Muscle of back (tissue), 11 donors: ENCODE results near the gene KIF16B. TPM values are rescaled to one million over a fixed set of nuclear protein-coding genes. Genes with fewer than 3 reads are reported as not detected.
A peak's percentile ranks its signal among the peaks of the same experiment; 100 is the strongest.
"Not testable (repeated sequence)": the region's sequence is repeated elsewhere in the genome, so short reads cannot be mapped to it uniquely, and the experiment has no call there.

Source experiments
- DNase-seq, 3 donors: peaks; one replicate each; pipeline versions ENCODE4 v3.0.0 to v3.0.0-alpha.2; 2013
- polyA plus RNA-seq, 10 donors: library from polyadenylated mRNA; unstranded; fragments of 120-200 nt; gene quantifications; one replicate each; pipeline ENCODE4 v1.2.1, GENCODE V29; 2013; ENCODE audit not compliant: insufficient read length in 10 of 10

Gene KIF16B
- polyA plus RNA-seq, 10 donors: 13.1 to 35.8 (median 18.4) TPM

- DNase-seq: no peak
Measured at GRCh38 chr20:16258766-16259165, 314.5 kb downstream of the KIF16B start.

GRCh38 chr20:16257813-16258430 lies 315.3 kb downstream of the KIF16B start:
- DNase-seq: no peak

GRCh38 chr20:16257021-16257420 lies 316.2 kb downstream of the KIF16B start:
- peak in 1 of 3 donors; percentile 57 for DNase-seq

- no peak for DNase-seq
Measured at GRCh38 chr20:16246870-16247269, 326.4 kb downstream of the KIF16B start.

- DNase-seq: no peak
Measured at GRCh38 chr20:16246291-16246690, 327.0 kb downstream of the KIF16B start.

GRCh38 chr20:16245879-16246278 lies 327.4 kb downstream of the KIF16B start:
- DNase-seq: no peak

GRCh38 chr20:16244892-16245291 lies 328.4 kb downstream of the KIF16B start:
- no peak for DNase-seq

GRCh38 chr20:16243470-16243869 lies 329.8 kb downstream of the KIF16B start:
- DNase-seq: no peak

- no peak for DNase-seq
Measured at GRCh38 chr20:16241911-16242310, 331.3 kb downstream of the KIF16B start.

- no peak for DNase-seq
Measured at GRCh38 chr20:16240355-16240754, 332.9 kb downstream of the KIF16B start.

GRCh38 chr20:16236589-16237241 lies 336.5 kb downstream of the KIF16B start:
- no peak for DNase-seq

GRCh38 chr20:16230402-16230801 lies 342.8 kb downstream of the KIF16B start:
- no peak for DNase-seq

- no peak for DNase-seq
Measured at GRCh38 chr20:16229813-16230212, 343.4 kb downstream of the KIF16B start.

- DNase-seq: no peak
Measured at GRCh38 chr20:16228722-16229121, 344.5 kb downstream of the KIF16B start.

- not testable (repeated sequence) for DNase-seq
Measured at GRCh38 chr20:16226961-16227360, 346.3 kb downstream of the KIF16B start.

GRCh38 chr20:16224836-16225235 lies 348.4 kb downstream of the KIF16B start:
- peak; percentile 40 to 74 (median 62) for DNase-seq

- no peak for DNase-seq
Measured at GRCh38 chr20:16222859-16223411, 350.3 kb downstream of the KIF16B start.

Other genes with a start within 250 kb of the KIF16B start
- 10 to 100 TPM; 64.3 to 84.2 (median 74.3) TPM for gene SNRPB2, start 156.6 kb upstream of the KIF16B start, polyA plus RNA-seq
- under 1 TPM in 4 of 10 donors, not detected in 6; 0.10 to 0.27 (median 0.19) TPM for gene OTOR, start 174.9 kb upstream of the KIF16B start, polyA plus RNA-seq